CD4-positive, alpha-beta T cell (primary cell): Measurements from ENCODE around the gene SPESP1. TPM values are rescaled to one million over a fixed set of nuclear protein-coding genes. Genes with fewer than 3 reads are reported as not detected.

ENCODE experiments used
- ATAC-seq: fragments of 200-7000 bp; cut with Tn5 transposase; one replicate; pipeline ENCODE4 v1.10.0; 2022; ENCODE audit warnings: mild to moderate bottlenecking; ENCODE audit not compliant: poor library complexity
- CTCF ChIA-PET: fragments of 350-600 bp; sonication (Branson Sonifier 250); formaldehyde crosslinking; loops from one replicate; lab custom pipeline; 2021; ENCODE audit warnings: antibody characterized with exemption, inconsistent platforms; lab: Charles Lee
- POLR2A ChIA-PET: fragments of 350-600 bp; sonication (Branson Sonifier 250); formaldehyde crosslinking; loops from one replicate; lab custom pipeline; 2021; ENCODE audit warnings: antibody characterized with exemption, inconsistent platforms; lab: Charles Lee
- DNase-seq, 14 experiments: peaks; one replicate each; pipeline ENCODE4 v3.0.0-alpha.2; 2013 to 2020; ENCODE audit warnings: mixed read lengths in 2 of 14
- H3K27ac ChIP-seq, 2 donors: one replicate each; pipeline versions ENCODE4 v1.5.1 to v1.7.0; 2013; ENCODE audit warnings: low read length in 2 of 2, low read depth in 1 of 2, mild to moderate bottlenecking in 1 of 2
- H3K27me3 ChIP-seq, 2 experiments: 1 replicate in 1 of 2; 2 replicates in 1 of 2; pipeline versions ENCODE4 v1.6.1 to v1.7.0; 2013; ENCODE audit warnings: low read length in 2 of 2, control low read depth in 1 of 2, mild to moderate bottlenecking in 1 of 2, moderate library complexity in 1 of 2; ENCODE audit not compliant: insufficient read depth in 2 of 2, control insufficient read depth in 1 of 2
- H3K36me3 ChIP-seq: one replicate; pipeline ENCODE4 v1.6.1; 2013; ENCODE audit warnings: low read length, control low read depth; ENCODE audit not compliant: insufficient read depth
- H3K4me1 ChIP-seq: one replicate; pipeline ENCODE4 v1.6.1; 2013; ENCODE audit warnings: low read length, control low read depth; ENCODE audit not compliant: insufficient read depth
- H3K4me3 ChIP-seq: one replicate; pipeline ENCODE4 v1.5.1; 2013; ENCODE audit warnings: mild to moderate bottlenecking, low read length, moderate library complexity
- H3K9me3 ChIP-seq, 2 experiments: 1 replicate in 1 of 2; 2 replicates in 1 of 2; pipeline versions ENCODE4 v1.6.1 to v1.7.0; 2013; ENCODE audit warnings: low read length in 2 of 2, mild to moderate bottlenecking in 2 of 2, control low read depth in 1 of 2, moderate library complexity in 1 of 2; ENCODE audit not compliant: control insufficient read depth in 1 of 2, insufficient read depth in 1 of 2
- H3K27ac Mint-ChIP-seq: one replicate; pipeline ENCODE4 v1.8.0; 2020; ENCODE audit warnings: mixed read lengths
- H3K27me3 Mint-ChIP-seq: one replicate; pipeline ENCODE4 v1.8.0; 2021; ENCODE audit warnings: mixed read lengths
- H3K36me3 Mint-ChIP-seq: one replicate; pipeline ENCODE4 v1.8.0; 2021; ENCODE audit warnings: low read depth, mixed read lengths
- H3K4me1 Mint-ChIP-seq: one replicate; pipeline ENCODE4 v1.8.0; 2021; ENCODE audit warnings: low read depth, mixed read lengths
- H3K4me3 Mint-ChIP-seq: one replicate; pipeline ENCODE4 v1.8.0; 2020; ENCODE audit warnings: mild to moderate bottlenecking, mixed read lengths
- H3K9me3 Mint-ChIP-seq: one replicate; pipeline ENCODE4 v1.8.0; 2020; ENCODE audit warnings: mixed read lengths
- CTCF ChIP-seq: fragments of 200-600 bp; IDR thresholded peaks from one replicate; pipeline ENCODE4 v1.8.0; 2022; ENCODE audit warnings: antibody characterized with exemption, mild to moderate bottlenecking
- intact Hi-C, 2 experiments: fragments of 100-400 bp; cut with DNase I in 1 of 2; cut with micrococcal nuclease in 1 of 2; formaldehyde crosslinking; loops; one replicate each; pipeline versions ENCODE4 v1.15.1 to v1.9.0; 2023 to 2025; cut with DNase I, micrococcal nuclease
- total RNA-seq, 174 experiments: library from RNA in 2 of 174; stranded (reverse) in 2 of 174; gene quantifications; one replicate each; pipeline ENCODE4 v1.2.3 and lab custom pipeline; 2021 to 2026

SPESP1 gene
- total RNA-seq, 2 experiments from 2014 or later: not detected

- ChIA-PET POLR2A (no interaction called here), CTCF (no interaction called here)
- Mint-ChIP-seq H3K36me3 (no peaks in the 10 kb centered on the region), H3K4me3 (no peak overlapping the region), H3K27ac (no peak overlapping the region), H3K4me1 (no peaks in the 10 kb centered on the region), H3K27me3 (peaks cover 30% of the 10 kb centered on the region), H3K9me3 (no peaks in the 10 kb centered on the region)
- Histone ChIP-seq H3K27ac (no peak overlapping the region), H3K4me1 (no peaks in the 10 kb centered on the region), H3K9me3 (no peaks in the 10 kb centered on the region), H3K4me3 (no peak overlapping the region), H3K36me3 (no peaks in the 10 kb centered on the region), H3K27me3 (peaks cover 0 to 8% of the 10 kb centered on the region in 2 experiments)
- no peak for TF ChIP-seq CTCF
- intact Hi-C loops: no loop called here
- ATAC-seq: no peak
- DNase-seq: no peak
Measured at GRCh38 chr15:68907396-68907923, 22.9 kb upstream of the SPESP1 start.

GRCh38 chr15:68909601-68910100 is 20.7 kb upstream of the SPESP1 start:
- H3K4me1 Mint-ChIP-seq: no peaks in the 10 kb centered on the region
- H3K27me3 Mint-ChIP-seq: peaks cover 35% of the 10 kb centered on the region
- intact Hi-C loops: loop anchor here in 1 of 2 experiments (10.0 kb wide), 1 partner anchor 55 kb away; no protein-coding TSS in a partner anchor
- no peak overlapping the region for H3K27ac Mint-ChIP-seq
- Histone ChIP-seq H3K27ac (no peak overlapping the region), H3K4me3 (no peak overlapping the region), H3K9me3 (no peaks in the 10 kb centered on the region), H3K4me1 (no peaks in the 10 kb centered on the region), H3K27me3 (peaks cover 6 to 11% of the 10 kb centered on the region in 2 experiments), H3K36me3 (no peaks in the 10 kb centered on the region)
- DNase-seq (no peak), ATAC-seq (no peak)
- CTCF ChIA-PET: interaction anchor here (1.1 kb wide), 1 partner anchor 15 kb away, joined by 3 read pairs; no protein-coding TSS in a partner anchor
- no peak for TF ChIP-seq CTCF
- POLR2A ChIA-PET: no interaction called here
- H3K36me3 Mint-ChIP-seq: no peaks in the 10 kb centered on the region
- H3K9me3 Mint-ChIP-seq: no peaks in the 10 kb centered on the region
- H3K4me3 Mint-ChIP-seq: no peak overlapping the region

GRCh38 chr15:68910341-68910740 is 20.0 kb upstream of the SPESP1 start:
- Mint-ChIP-seq H3K9me3 (no peaks in the 10 kb centered on the region), H3K4me1 (no peaks in the 10 kb centered on the region), H3K4me3 (no peak overlapping the region), H3K27me3 (peaks cover 38% of the 10 kb centered on the region), H3K36me3 (no peaks in the 10 kb centered on the region), H3K27ac (no peak overlapping the region)
- POLR2A ChIA-PET: no interaction called here
- H3K9me3 ChIP-seq: no peaks in the 10 kb centered on the region
- no peak overlapping the region for H3K27ac ChIP-seq
- H3K4me3 ChIP-seq: no peak overlapping the region
- intact Hi-C loops: loop anchor here in 1 of 2 experiments (10.0 kb wide), 1 partner anchor 56 kb away; no protein-coding TSS in a partner anchor
- H3K36me3 ChIP-seq: no peaks in the 10 kb centered on the region
- CTCF ChIA-PET: no interaction called here
- ATAC-seq (no peak), DNase-seq (no peak)
- H3K27me3 ChIP-seq: peaks cover 9 to 15% of the 10 kb centered on the region in 2 experiments
- no peaks in the 10 kb centered on the region for H3K4me1 ChIP-seq
- TF ChIP-seq CTCF: no peak
